MCF 10A (cell line): Measurements from ENCODE around the gene RALBP1. TPM values are rescaled to one million over a fixed set of nuclear protein-coding genes. Genes with fewer than 3 reads are reported as not detected.

Experiments used
- BruUV-seq: library from RNA; stranded (reverse); fragments of 400-500 nt; replicated peaks from 2 replicates; lab custom pipeline; 2021; lab: Mats Ljungman, UMichigan
- CTCF ChIA-PET: fragments of 300-600 bp; sonication (Branson Sonifier 250); formaldehyde crosslinking; extraction: SDS; loops from one replicate; lab custom pipeline; 2021; ENCODE audit warnings: antibody characterized with exemption, inconsistent platforms; lab: Yijun Ruan, JAX
- POLR2A ChIA-PET: fragments of 300-600, 350-650 bp; sonication (Branson Sonifier 250); formaldehyde crosslinking; extraction: SDS; loops from one replicate; lab custom pipeline; 2020; ENCODE audit warnings: antibody characterized with exemption, inconsistent platforms; lab: Yijun Ruan, JAX
- DNase-seq: peaks from one replicate; pipeline ENCODE4 v3.0.0-alpha.2; 2018; ENCODE audit not compliant: unreplicated experiment
- H3K27ac Mint-ChIP-seq: one replicate; pipeline ENCODE4 v1.8.0; 2022; ENCODE audit warnings: mild to moderate bottlenecking, low read depth, mixed read lengths; ENCODE audit not compliant: unreplicated experiment
- H3K27me3 Mint-ChIP-seq: one replicate; pipeline ENCODE4 v1.8.0; 2022; ENCODE audit warnings: mixed read lengths; ENCODE audit not compliant: insufficient read depth, unreplicated experiment
- H3K36me3 Mint-ChIP-seq: one replicate; pipeline ENCODE4 v1.8.0; 2022; ENCODE audit warnings: mild to moderate bottlenecking, moderate library complexity, mixed read lengths; ENCODE audit not compliant: insufficient read depth, unreplicated experiment
- H3K4me1 Mint-ChIP-seq: one replicate; pipeline ENCODE4 v1.8.0; 2022; ENCODE audit warnings: mixed read lengths; ENCODE audit not compliant: insufficient read depth, unreplicated experiment
- H3K4me3 Mint-ChIP-seq: one replicate; pipeline ENCODE4 v1.8.0; 2022; ENCODE audit warnings: mild to moderate bottlenecking, moderate library complexity, mixed read lengths; ENCODE audit not compliant: unreplicated experiment
- H3K9me3 Mint-ChIP-seq: one replicate; pipeline ENCODE4 v1.8.0; 2022; ENCODE audit warnings: mixed read lengths; ENCODE audit not compliant: unreplicated experiment
- CTCF ChIP-seq: fragments of 200-600 bp; IDR thresholded peaks from one replicate; pipeline ENCODE4 v1.8.0; 2022; ENCODE audit warnings: antibody characterized with exemption, mild to moderate bottlenecking; ENCODE audit not compliant: unreplicated experiment
- intact Hi-C: fragments of 100-400 bp; cut with micrococcal nuclease; formaldehyde crosslinking; loops from 2 replicates; pipeline ENCODE4 v1.14.1; 2022
- total RNA-seq: library from RNA; stranded (reverse); gene quantifications from 2 replicates; pipeline ENCODE4 v1.2.3, GENCODE V29; 2022

RALBP1 gene
- total RNA-seq, 1 experiment from 2014 or later, result 47.0 TPM

- intact Hi-C loops, result loop anchor here (1.0 to 5.0 kb wide), 4 partner anchors 150 to 443 kb away; no protein-coding TSS in a partner anchor
- no peaks in the 10 kb centered on the region for H3K27me3 Mint-ChIP-seq
- TF ChIP-seq CTCF, result peak; percentile 88
- CTCF ChIA-PET, result interaction anchor here (0.6 to 2.7 kb wide), 42 partner anchors 9 to 751 kb away, joined by 3 to 11 read pairs (median 4); partner anchors contain the start of gene VAPA
- POLR2A ChIA-PET, result interaction anchor here (0.7 to 2.0 kb wide), 3 partner anchors 40 to 443 kb away, joined by 3 to 9 read pairs (median 3); partner anchors contain the start of genes RALBP1 and TWSG1
- peaks cover 8% of the 10 kb centered on the region for H3K4me1 Mint-ChIP-seq
- H3K9me3 Mint-ChIP-seq, result no peaks in the 10 kb centered on the region
- BruUV-seq, result no TSS peak
- no peak overlapping the region for H3K27ac Mint-ChIP-seq
- DNase-seq, result peak; percentile 52
- peaks cover 17% of the 10 kb centered on the region for H3K36me3 Mint-ChIP-seq
- H3K4me3 Mint-ChIP-seq, result no peak overlapping the region
Measured at GRCh38 chr18:9516437-9517064, 41.2 kb downstream of the RALBP1 start.

GRCh38 chr18:9517869-9518268, 42.6 kb downstream of the RALBP1 start:
- Mint-ChIP-seq H3K4me3 (no peak overlapping the region), H3K9me3 (no peaks in the 10 kb centered on the region), H3K27ac (no peak overlapping the region), H3K4me1 (peaks cover 8% of the 10 kb centered on the region), H3K36me3 (peaks cover 17% of the 10 kb centered on the region), H3K27me3 (no peaks in the 10 kb centered on the region)
- no peak for DNase-seq
- intact Hi-C loops, result loop anchor here (5.0 kb wide), 1 partner anchor 371 kb away; no protein-coding TSS in a partner anchor
- POLR2A ChIA-PET, result interaction anchor here (1.1 kb wide), 1 partner anchor 444 kb away, joined by 3 read pairs; no protein-coding TSS in a partner anchor
- BruUV-seq, result no TSS peak
- TF ChIP-seq CTCF, result no peak
- CTCF ChIA-PET, result interaction anchor here (0.6 to 2.7 kb wide), 10 partner anchors 10 to 715 kb away, joined by 3 to 11 read pairs (median 4); no protein-coding TSS in a partner anchor

- CTCF ChIA-PET, result interaction anchor here (1.1 kb wide), 1 partner anchor 154 kb away, joined by 4 read pairs; no protein-coding TSS in a partner anchor
- no peaks in the 10 kb centered on the region for H3K27me3 Mint-ChIP-seq
- peaks cover 24% of the 10 kb centered on the region for H3K36me3 Mint-ChIP-seq
Measured at GRCh38 chr18:9519399-9519798, 44.1 kb downstream of the RALBP1 start.

More at GRCh38 chr18:9519399-9519798, 44.1 kb downstream of the RALBP1 start:
- Mint-ChIP-seq H3K27ac (no peak overlapping the region), H3K9me3 (no peaks in the 10 kb centered on the region), H3K4me1 (peaks cover 8% of the 10 kb centered on the region), H3K4me3 (no peak overlapping the region)
- POLR2A ChIA-PET, result interaction anchor here (0.9 kb wide), 1 partner anchor 39 kb away, joined by 3 read pairs; no protein-coding TSS in a partner anchor
- TF ChIP-seq CTCF, result no peak
- BruUV-seq, result no TSS peak
- intact Hi-C loops, result loop anchor here (5.0 kb wide), 1 partner anchor 372 kb away; no protein-coding TSS in a partner anchor
- no peak for DNase-seq
